ENCODE results near the gene EDIL3.

DNA sequence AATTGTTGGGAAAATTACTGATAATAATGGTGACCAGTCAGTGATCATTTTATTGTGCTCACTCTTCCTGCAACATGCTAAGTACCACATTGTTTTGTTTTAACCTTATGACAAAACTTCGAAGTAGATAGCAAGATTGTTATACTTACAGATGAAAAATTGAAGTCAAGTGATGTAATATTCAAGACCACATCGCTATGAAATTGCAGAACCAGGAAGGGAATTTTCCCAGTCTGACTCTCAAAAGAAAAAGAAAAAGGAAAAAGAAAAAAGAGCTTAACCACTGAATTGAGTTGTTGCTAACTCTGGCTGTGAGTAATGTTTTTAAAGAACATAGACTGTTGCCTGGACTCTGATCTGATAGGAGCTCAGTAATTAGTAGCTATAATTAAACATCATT, 493.4 kb downstream of the EDIL3 start:
- TF ChIP-seq, protein P1, sequence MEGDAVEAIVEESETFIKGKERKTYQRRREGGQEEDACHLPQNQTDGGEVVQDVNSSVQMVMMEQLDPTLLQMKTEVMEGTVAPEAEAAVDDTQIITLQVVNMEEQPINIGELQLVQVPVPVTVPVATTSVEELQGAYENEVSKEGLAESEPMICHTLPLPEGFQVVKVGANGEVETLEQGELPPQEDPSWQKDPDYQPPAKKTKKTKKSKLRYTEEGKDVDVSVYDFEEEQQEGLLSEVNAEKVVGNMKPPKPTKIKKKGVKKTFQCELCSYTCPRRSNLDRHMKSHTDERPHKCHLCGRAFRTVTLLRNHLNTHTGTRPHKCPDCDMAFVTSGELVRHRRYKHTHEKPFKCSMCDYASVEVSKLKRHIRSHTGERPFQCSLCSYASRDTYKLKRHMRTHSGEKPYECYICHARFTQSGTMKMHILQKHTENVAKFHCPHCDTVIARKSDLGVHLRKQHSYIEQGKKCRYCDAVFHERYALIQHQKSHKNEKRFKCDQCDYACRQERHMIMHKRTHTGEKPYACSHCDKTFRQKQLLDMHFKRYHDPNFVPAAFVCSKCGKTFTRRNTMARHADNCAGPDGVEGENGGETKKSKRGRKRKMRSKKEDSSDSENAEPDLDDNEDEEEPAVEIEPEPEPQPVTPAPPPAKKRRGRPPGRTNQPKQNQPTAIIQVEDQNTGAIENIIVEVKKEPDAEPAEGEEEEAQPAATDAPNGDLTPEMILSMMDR (IDR thresholded peaks at IDR 0.05 in 4 of 5, conservative IDR thresholded peaks at IDR 0.05 in 1 of 5) = no peak
- no peak for TF ChIP-seq POLR2A (IDR thresholded peaks at IDR 0.05)
